NCI-H1930 (cell line): ENCODE measurements around the gene HSD17B14.
A peak's percentile ranks its signal among the peaks of the same experiment; 100 is the strongest.
"Not testable (repeated sequence)": the region's sequence is repeated elsewhere in the genome, so short reads cannot be mapped to it uniquely, and the experiment has no call there.

Experiments used
- DNase-seq, 2 experiments: peaks; one replicate each; lab custom pipeline; 2025; lab: John Stamatoyannopoulos, UW

HSD17B14 gene

DNA sequence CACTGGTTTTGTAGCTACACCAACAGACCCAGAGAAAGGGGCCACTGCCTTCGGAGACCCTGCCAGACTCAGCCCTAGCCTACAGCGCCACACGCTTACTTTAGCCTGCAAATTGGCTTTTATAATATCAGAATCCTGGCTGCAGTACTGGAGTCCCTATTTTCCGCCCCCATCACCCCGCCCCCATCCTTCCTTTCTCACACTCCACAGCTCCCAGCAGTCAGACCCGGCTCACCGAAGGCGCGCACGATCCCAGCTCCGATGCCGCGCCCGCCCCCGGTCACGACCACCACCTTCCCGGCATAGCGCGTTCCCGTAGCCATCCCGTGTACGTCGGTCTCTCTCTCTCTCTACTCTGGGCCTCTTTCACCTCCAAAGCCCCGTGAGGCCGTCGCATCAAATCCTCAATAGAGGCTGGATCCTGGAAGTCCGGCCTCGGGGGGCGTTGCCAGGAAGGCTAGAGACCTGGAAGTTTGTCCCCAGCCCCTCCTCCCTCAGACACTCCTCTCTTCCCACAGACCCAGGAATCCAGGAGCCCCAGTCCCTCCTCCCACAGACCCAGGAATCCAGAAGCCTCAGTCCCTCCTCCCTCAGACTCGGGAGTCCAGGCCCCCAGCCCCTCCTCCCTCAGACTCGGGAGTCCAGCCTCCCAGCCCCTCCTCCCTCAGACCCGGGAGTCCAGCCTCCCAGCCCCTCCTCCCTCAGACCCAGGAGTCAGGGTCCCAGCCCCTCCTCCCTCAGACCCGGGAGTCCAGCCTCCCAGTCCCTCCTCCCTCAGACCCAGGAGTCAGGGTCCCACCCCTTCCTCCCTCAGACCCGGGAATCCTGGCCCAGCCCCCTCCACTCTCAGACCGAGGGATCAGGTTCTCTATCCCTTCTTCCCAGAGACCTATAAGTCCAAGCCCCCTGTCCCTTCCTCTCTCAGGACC is at the start of gene HSD17B14:
HSD17B14 (minus strand) TSS at position 403 of the 929 bp plus-strand sequence; CDS start at position 323, 80 bp downstream.
- DNase-seq = peak; percentile 43 to 68

DNA sequence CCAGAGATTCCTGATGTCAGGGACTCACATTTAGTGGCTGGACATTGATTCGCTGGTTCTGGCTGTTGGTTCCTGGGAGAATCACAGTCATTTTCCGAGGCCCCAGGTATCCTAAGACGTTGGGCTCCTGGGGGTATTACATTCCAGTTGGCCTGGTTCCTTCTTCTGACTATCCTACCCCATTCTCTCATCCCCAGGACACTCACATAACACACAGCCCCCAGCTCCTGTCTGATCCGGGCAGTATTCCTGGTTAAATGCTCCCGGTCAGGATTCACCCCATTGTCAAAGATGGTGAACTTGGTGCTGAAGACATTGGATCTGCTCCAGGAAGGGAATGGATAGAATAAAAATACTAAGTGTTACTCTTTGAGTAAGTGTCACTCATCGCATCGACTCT is 47.4 kb upstream of the HSD17B14 start:
- DNase-seq = no peak

DNA sequence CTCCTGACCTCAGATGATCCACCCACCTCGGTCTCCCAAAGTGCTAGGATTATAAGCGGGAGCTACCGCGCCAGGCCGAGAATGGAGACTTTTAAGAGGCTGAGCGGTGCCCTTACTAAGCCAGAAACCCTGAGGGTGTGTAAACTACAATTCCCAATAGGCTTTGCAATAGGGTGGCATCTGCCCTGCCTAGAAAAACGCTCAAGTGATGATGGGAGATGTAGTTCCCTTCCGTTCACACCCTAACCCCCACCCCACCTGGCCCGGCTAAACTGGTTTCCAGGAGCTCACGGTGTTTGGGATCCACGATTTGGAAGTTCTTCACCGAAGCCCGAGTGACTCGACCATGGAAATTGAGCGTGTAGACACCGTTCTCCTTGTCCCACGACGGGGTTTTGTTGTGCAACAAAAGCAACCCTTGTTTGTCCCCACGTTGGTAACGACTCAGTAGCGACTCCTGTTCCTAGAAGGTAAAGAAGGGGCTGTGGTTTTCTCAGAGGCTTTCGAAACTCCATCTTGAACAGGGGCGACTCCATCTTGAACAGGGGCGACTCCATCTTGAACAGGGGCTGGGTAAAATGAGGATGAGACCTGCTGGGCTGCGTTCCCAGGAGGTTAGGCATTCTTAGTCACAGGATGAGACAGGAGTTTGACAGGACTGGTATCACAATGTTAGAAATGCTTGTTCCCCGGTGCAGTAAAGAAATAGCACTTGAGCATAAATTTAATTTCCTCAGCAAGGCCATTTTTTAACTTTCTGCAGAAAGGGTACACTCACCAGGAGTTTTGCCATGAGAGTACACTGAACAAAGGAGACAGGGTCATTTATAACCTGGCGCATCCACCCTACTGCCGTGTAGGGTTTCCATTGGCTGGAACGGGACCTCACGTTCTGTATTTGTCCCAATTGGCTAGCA is 45.7 kb upstream of the HSD17B14 start:
- peak in 1 of 2 experiments; percentile 57 for DNase-seq

DNA sequence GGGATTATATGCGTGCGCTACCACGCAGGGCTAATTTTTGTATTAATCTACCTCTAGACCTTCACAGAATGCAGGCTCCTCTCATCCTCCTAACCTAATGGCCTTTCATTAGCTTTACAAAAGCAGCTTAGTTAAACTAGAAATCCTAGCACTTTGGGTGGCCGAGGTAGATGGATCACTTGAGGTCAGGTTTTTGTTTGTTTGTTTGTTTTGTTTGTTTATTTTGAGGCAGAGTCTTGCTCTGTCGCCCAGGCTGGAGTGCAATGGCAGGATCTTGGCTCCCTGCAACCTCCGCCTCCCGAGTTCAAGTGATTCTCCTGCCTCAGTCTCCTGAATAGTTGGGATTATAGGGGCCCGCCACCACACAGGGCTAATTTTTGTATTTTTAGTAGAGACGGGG is 43.4 kb upstream of the HSD17B14 start:
- not testable (repeated sequence) for DNase-seq

DNA sequence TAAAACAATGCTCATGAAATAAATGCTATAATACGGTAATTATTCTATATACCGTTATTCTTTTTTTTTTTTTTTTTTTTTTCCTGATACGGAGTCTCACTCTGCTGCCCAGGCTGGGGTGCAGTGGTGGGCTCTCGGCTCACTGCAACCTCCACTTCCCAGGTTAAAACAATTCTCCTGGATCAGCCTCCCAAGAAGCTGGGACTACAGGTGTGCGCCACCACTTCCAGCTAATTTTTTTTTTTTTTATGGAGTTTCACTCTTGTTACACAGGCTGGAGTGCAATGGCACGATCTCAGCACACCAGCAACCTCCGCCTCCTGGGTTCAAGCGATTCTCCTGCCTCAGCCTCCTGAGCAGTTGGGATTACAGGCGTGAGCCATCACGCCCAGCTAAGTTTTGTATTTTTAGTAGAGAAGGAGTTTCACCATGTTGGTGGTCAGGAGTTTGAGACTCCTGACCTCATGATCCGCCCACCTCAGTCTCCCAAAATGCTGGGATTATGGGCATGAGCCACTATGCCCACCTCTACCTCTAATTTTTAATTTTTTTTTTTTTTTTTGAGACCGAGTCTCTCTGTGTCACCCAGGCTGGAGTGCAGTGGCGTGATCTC is 42.8 kb upstream of the HSD17B14 start:
- no peak for DNase-seq

DNA sequence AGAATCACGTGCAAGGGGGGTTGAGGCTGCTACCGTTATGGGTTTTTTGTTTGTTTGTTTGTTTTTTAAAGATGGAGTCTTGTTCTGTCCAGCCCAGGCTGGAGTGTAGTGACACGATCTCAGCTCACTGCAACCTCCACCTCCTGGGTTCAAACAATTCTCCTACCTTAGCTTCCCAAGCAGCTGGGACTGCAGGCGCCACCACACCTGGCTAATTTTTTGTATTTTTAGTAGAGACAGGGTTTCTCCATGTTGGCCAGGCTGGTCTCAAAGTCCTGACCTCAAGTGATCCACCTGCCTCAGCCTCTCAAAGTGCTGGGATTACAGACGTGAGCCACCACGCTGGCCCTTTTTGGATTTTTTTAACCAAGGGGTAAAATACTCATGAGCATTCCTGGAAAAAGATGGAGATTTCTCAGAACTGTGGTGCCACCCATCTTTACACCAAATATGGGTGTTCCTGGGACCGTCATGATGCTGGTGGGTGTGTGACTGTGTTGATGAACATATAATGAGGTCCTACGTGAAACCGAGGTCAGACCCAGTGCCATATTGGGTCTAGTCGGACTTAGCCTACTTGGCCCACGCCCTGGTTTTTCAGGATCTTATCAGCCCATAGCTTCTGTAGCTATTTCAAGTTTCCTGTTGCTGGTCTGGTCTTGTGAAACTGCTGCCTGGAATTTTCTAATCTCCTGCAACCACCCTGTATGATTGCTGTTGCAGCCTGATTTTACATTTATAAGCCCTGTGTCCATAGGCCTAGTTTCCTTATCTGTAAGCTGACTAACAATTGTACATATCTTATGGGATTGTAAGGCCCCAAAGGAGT is 42.1 kb upstream of the HSD17B14 start:
- no peak for DNase-seq

DNA sequence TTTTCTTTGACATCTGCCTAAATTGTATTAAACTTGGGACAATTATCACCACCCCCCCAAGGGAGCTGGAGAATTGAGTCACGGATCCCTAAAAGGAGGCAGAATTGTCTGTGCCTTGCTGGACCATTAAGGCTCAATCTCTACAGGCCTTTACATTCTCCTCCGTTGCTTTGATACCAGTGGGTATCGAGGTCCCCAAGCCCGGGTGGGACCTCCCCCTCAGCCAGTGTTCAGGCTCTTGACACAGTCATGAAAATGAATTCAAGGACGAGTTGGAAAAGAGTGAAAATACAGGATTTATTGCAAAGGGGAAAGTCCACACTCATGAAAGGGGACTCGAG is 41.5 kb upstream of the HSD17B14 start:
- no peak for DNase-seq

DNA sequence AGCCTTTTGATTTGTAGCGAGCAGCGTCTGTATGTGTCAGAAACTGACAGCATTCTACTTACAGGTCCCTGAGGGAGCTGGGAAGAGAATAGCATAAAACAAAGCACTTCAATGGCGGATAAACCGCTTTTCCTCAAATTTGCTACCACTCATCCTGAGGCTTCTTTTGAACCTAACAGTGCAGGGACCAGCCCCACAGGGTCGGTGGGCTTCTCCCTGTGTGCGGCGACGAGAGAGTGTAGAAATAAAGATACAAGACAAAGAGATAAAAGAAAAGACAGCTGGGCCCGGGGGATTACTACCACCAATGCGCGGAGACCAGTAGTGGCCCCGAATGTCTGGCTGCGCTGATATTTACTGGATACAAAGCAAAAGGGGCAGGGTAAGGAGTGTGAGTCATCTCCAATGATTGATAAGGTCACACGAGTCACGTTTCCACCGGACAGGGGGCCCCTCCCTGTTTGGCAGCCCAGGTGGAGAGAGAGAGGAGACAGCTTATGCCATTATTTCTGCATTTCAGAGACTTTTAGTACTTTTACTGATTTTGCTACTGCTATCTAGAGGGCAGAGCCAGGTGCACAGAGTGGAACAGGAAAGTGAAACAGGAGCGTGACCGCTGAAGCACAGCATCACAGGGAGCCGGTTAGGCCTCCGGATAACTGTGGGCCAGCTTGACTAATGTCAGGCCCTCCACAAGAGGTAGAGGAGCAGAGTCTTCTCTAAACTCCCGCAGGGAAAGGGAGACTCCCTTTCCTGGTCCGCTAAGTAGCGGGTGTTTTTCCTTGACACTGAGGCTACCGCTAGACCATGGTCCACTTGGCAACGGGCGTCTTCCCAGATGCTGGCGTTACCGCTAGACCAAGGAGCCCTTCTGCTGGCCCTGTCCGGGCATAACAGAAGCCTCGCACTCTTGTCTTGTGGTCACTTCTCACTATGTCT is 40.0 kb upstream of the HSD17B14 start:
- not testable (repeated sequence) for DNase-seq

DNA sequence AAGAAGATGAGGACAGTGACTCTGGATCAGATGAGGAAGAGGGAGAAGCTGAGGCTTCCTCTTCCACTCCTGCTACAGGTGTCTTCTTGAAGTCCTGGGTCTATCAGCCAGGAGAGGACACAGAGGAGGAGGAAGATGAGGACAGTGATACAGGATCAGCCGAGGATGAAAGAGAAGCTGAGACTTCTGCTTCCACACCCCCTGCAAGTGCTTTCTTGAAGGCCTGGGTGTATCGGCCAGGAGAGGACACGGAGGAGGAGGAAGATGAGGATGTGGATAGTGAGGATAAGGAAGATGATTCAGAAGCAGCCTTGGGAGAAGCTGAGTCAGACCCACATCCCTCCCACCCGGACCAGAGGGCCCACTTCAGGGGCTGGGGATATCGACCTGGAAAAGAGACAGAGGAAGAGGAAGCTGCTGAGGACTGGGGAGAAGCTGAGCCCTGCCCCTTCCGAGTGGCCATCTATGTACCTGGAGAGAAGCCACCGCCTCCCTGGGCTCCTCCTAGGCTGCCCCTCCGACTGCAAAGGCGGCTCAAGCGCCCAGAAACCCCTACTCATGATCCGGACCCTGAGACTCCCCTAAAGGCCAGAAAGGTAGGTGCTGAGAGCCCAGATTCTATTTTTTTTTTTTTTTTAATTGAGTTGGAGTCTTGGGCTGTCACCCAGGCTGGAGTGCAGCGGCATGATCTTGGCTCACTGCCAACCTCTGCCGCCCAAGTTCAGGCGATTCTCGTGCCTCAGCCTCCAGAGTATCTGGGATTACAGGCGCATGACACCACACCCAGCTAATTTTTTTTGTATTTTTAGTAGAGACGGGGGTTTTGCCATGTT is 38.2 kb upstream of the HSD17B14 start:
- DNase-seq = no peak

DNA sequence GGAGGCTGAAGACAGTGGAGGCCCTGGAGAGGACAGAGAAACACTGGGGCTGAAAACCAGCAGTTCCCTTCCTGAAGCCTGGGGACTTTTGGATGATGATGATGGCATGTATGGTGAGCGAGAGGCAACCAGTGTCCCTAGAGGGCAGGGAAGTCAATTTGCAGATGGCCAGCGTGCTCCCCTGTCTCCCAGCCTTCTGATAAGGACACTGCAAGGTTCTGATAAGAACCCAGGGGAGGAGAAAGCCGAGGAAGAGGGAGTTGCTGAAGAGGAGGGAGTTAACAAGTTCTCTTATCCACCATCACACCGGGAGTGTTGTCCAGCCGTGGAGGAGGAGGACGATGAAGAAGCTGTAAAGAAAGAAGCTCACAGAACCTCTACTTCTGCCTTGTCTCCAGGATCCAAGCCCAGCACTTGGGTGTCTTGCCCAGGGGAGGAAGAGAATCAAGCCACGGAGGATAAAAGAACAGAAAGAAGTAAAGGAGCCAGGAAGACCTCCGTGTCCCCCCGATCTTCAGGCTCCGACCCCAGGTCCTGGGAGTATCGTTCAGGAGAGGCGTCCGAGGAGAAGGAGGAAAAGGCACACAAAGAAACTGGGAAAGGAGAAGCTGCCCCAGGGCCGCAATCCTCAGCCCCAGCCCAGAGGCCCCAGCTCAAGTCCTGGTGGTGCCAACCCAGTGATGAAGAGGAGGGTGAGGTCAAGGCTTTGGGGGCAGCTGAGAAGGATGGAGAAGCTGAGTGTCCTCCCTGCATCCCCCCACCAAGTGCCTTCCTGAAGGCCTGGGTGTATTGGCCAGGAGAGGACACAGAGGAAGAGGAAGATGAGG is 37.4 kb upstream of the HSD17B14 start:
- no peak for DNase-seq

DNA sequence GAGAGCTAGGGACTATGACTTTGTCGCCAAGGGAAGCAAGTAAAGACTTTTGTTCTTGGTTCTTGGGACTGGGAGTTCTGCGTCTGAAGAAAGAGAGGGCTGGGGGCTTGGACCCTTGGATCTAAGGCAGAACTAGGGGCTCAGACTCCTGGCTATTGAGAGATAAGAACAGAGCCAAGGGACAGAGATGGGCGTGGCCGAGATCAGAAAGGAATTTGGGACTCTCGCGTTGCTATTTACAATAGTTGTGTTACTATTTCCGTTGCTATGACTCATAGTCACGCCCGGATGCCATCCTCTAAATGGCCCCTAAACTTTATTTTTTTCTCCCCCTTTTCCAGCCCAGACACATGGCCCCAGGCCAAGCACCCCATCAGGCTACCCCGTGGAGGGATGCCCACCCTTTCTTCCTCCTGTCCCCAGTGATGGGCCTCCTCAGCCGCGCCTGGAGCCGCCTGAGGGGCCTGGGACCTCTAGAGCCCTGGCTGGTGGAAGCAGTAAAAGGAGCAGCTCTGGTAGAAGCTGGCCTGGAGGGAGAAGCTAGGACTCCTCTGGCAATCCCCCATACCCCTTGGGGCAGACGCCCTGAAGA is 36.7 kb upstream of the HSD17B14 start:
- DNase-seq = peak in 1 of 2 experiments; percentile 31

DNA sequence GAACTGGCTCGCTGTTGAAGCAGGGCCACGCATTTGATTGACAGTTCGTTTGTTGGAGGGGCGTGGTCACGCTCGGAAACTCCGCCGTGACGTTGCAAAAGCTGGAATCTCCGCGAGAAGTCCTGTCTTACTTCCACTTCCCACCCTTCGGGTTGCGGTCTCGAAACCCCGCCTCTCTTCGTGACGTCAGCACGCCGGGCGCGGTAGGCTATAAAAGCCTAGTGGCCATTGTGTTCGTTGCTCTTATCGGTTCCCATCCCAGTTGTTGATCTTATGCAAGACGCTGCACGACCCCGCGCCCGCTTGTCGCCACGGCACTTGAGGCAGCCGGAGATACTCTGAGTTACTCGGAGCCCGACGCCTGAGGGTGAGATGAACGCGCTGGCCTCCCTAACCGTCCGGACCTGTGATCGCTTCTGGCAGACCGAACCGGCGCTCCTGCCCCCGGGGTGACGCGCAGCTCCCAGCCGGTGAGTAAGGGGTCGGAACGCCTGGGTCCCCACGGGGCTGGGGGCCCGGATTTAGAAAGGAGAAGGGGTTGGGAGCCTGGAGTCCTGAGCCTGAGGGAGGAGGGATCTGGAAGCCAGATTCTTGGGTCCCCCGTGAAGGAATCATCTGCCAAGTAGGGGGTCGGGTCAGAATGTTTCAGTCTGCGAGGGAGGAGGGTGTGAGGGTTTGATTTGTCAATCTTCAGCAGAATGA is 36.0 kb upstream of the HSD17B14 start, which contains the start of gene PPP1R15A:
PPP1R15A (plus strand) TSS at position 240 of the 702 bp plus-strand sequence. CDS start 813 bp downstream, outside the sequence.
- DNase-seq = peak; percentile 97 to 99

DNA sequence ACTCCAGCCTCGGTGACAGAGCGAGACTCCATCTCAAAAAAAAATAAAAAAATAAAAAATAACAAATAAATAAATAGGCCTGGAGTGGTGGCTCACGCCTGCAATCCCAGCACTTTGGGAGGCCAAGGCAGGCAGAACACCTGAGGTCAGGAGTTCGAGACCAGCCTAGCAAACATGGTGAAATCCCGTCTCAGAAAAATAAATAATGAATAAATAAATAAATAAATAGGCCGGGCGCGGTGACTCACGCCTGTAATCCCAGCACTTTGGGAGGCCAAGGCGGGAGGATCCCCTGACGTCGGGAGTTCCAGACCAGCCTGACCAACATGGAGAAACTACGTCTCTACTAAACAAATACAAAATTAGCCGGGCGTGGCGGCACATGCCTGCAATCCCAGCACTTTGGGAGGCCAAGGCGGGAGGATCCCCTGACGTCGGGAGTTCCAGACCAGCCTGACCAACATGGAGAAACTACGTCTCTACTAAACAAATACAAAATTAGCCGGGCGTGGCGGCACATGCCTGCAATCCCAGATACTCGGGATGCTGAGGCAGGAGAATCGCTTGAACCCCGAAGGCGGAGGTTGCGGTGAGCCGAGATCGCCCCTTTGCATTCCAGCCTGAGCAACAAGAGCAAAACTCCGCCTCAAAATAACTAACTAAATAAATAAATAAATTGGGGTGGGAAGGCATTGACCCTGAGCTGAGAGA is 35.3 kb upstream of the HSD17B14 start:
- DNase-seq = not testable (repeated sequence)

DNA sequence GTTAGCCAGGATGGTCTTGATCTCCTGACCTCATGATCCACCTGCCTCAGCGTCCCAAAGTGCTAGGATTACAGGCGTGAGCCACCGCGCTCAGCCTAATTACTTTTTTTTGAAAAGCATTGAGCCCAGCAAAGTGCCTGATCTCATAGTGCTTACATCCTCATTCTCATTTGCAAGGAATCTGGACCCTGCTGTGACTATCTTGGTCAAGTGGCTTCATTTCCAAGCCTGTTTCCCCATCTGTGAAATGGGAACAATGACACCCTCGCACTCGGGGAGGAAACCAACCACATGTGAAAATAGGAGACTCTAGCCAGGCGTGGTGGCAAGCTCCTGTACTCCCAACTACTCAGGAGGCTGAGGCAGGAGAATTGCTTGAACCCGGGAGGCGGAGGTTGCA is 33.8 kb upstream of the HSD17B14 start:
- no peak for DNase-seq

DNA sequence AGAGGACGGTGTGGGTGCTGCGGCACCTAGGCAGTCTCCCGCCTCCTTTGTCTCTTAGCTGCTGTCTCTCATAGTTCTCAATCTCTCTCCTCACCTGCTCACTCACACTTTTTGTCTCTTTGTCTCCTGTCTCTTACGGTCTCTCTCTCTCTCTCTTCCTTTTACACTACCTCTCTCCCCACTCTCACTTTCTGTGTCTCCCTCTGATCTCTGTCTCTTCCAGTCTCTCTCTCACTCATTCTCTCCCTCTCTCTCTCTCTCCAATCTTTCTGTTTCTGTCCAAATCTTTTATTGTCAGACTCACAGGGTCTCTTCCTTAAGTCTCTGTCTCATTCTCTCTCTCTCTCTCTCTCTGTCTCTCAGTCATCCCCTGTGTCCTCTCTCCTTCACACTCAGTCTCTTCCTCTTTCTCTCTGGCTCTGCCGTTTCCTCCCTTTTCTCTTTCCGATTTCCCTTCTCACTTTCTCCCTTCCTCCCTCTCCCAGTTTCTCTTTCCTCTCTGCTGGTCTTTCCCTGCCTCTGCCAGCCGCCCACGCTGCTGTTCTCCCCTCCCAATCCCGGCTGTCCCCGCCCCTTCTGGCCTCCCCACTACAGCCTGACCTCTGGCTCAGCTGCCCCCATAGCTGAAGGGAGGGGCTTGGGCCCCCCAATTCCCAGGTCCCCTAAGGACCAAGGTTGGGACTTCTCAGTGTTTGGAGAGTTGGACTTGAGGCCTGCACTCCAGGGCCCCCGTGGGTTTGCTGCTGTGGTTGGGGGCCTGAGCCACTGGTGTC is 32.0 kb upstream of the HSD17B14 start, which contains the start of gene PLEKHA4:
PLEKHA4 (minus strand) TSS at position 504 of the 773 bp plus-strand sequence. CDS start 997 bp downstream, outside the sequence.
- no peak for DNase-seq

DNA sequence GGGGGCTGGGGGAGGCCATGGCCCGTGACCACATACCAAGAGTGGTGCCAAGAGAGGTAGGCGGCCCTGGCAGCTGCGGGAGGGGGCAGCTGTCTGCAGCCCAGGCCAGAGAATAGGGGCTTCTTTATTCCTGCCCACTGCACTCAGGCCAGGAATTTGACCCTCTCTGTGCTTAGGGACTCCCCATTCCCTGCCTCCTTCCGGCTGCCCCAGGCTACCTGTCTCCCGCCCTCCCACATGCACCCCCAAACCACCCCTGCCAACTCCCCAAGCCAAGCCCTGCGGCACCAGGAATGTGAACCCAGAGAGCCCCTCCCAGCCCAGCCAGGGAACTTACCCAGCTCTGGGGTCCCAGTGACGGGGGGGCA is 31.4 kb upstream of the HSD17B14 start:
- DNase-seq = no peak
